WTC11 (cell line): Measurements from ENCODE around the gene GRIK2. TPM values are rescaled to one million over a fixed set of nuclear protein-coding genes. Genes with fewer than 3 reads are reported as not detected.
"Not testable (repeated sequence)": the region's sequence is repeated elsewhere in the genome, so short reads cannot be mapped to it uniquely, and the experiment has no call there.

ENCODE experiments used
- ATAC-seq: fragments of 200-7000 bp; cut with Tn5 transposase; 2 replicates; pipeline ENCODE4 v1.10.0; 2021; ENCODE audit warnings: mild to moderate bottlenecking, moderate library complexity
- CTCF ChIA-PET: fragments of 300-600 bp; sonication (Branson Sonifier 250); formaldehyde crosslinking; loops from one replicate; lab custom pipeline; 2021; ENCODE audit warnings: antibody characterized with exemption; lab: Charles Lee
- POLR2A ChIA-PET: fragments of 350-600 bp; sonication (Branson Sonifier 250); formaldehyde crosslinking; loops from one replicate; lab custom pipeline; 2021; ENCODE audit warnings: antibody characterized with exemption; lab: Charles Lee
- DNase-seq: peaks from one replicate; pipeline ENCODE4 v3.0.0; 2021; ENCODE audit warnings: low spot score
- H3K27ac Mint-ChIP-seq: 2 replicates; pipeline ENCODE4 v1.8.0; 2021; ENCODE audit warnings: mixed read lengths
- H3K27me3 Mint-ChIP-seq: 2 replicates; pipeline ENCODE4 v1.8.0; 2021; ENCODE audit warnings: low read depth, mild to moderate bottlenecking, moderate library complexity, mixed read lengths
- H3K36me3 Mint-ChIP-seq: 2 replicates; pipeline ENCODE4 v1.8.0; 2021; ENCODE audit warnings: mixed read lengths
- H3K4me1 Mint-ChIP-seq: 2 replicates; pipeline ENCODE4 v1.8.0; 2022; ENCODE audit warnings: mixed read lengths
- H3K4me3 Mint-ChIP-seq: 2 replicates; pipeline ENCODE4 v1.8.0; 2021; ENCODE audit warnings: mild to moderate bottlenecking, moderate library complexity, mixed read lengths
- H3K9me3 Mint-ChIP-seq: 2 replicates; pipeline ENCODE4 v1.8.0; 2021; ENCODE audit warnings: mixed read lengths
- ATF2 ChIP-seq: sonication (generic); formaldehyde crosslinking; IDR thresholded peaks from 2 replicates; pipeline ENCODE4 v1.8.1; 2022; ENCODE audit warnings: low read depth, missing genetic modification reagents, borderline replicate concordance
- E2F5 ChIP-seq: sonication (generic); formaldehyde crosslinking; IDR thresholded peaks from 2 replicates; pipeline ENCODE4 v1.8.1; 2022; ENCODE audit warnings: mild to moderate bottlenecking, moderate library complexity, missing genetic modification reagents
- FOXJ3 ChIP-seq: sonication (generic); formaldehyde crosslinking; IDR thresholded peaks from 2 replicates; pipeline ENCODE4 v1.9.0; 2021; ENCODE audit warnings: missing genetic modification reagents, mild to moderate bottlenecking, borderline replicate concordance
- GABPB1 ChIP-seq: sonication (generic); formaldehyde crosslinking; IDR thresholded peaks from 2 replicates; pipeline ENCODE4 v1.8.1; 2023; ENCODE audit warnings: mild to moderate bottlenecking, missing genetic modification reagents
- HMGA2 ChIP-seq: fragments of 250-450 bp; sonication (Bioruptor Pico); IDR thresholded peaks from 2 replicates; pipeline ENCODE4 v1.4.0; 2021; ENCODE audit warnings: mild to moderate bottlenecking, moderate library complexity
- MAX ChIP-seq: sonication (generic); formaldehyde crosslinking; IDR thresholded peaks from 2 replicates; pipeline ENCODE4 v1.8.0; 2022; ENCODE audit warnings: mild to moderate bottlenecking, missing genetic modification reagents
- MXD4 ChIP-seq: fragments of 250-450 bp; sonication (Bioruptor Pico); IDR thresholded peaks from 2 replicates; pipeline ENCODE4 v1.8.0; 2021; ENCODE audit warnings: mild to moderate bottlenecking, moderate library complexity, borderline replicate concordance
- SP1 ChIP-seq: sonication (generic); formaldehyde crosslinking; conservative IDR thresholded peaks from 2 replicates; pipeline ENCODE4 v1.8.1; 2022; ENCODE audit warnings: missing genetic modification reagents
- TCF7 ChIP-seq: sonication (generic); formaldehyde crosslinking; IDR thresholded peaks from 2 replicates; pipeline ENCODE4 v1.8.0; 2022; ENCODE audit warnings: mild to moderate bottlenecking, low read depth, missing genetic modification reagents, moderate library complexity
- TEAD1 ChIP-seq: sonication (generic); formaldehyde crosslinking; IDR thresholded peaks from 2 replicates; pipeline ENCODE4 v1.8.0; 2022; ENCODE audit warnings: mild to moderate bottlenecking, missing genetic modification reagents
- TEAD4 ChIP-seq: sonication (generic); formaldehyde crosslinking; IDR thresholded peaks from 2 replicates; pipeline ENCODE4 v1.8.0; 2022; ENCODE audit warnings: mild to moderate bottlenecking, missing genetic modification reagents
- ZNF121 ChIP-seq: sonication (generic); formaldehyde crosslinking; IDR thresholded peaks from 2 replicates; pipeline ENCODE4 v1.8.0; 2023; ENCODE audit warnings: missing genetic modification reagents
- ZNF317 ChIP-seq: sonication (generic); formaldehyde crosslinking; IDR thresholded peaks from 2 replicates; pipeline ENCODE4 v1.8.1; 2023; ENCODE audit warnings: low read depth, mild to moderate bottlenecking, moderate library complexity, missing genetic modification reagents, borderline replicate concordance
- ZNF396 ChIP-seq: fragments of 250-450 bp; sonication (Bioruptor Pico); IDR thresholded peaks from 2 replicates; pipeline ENCODE4 v1.8.0; 2021; ENCODE audit warnings: mild to moderate bottlenecking, moderate library complexity, borderline replicate concordance
- ZNF416 ChIP-seq: fragments of 250-450 bp; sonication (Bioruptor Pico); IDR thresholded peaks from 2 replicates; pipeline ENCODE4 v1.9.0; 2021; ENCODE audit warnings: mild to moderate bottlenecking, inconsistent platforms
- total RNA-seq: library from RNA; stranded (reverse); gene quantifications from 3 replicates; pipeline ENCODE4 v1.2.3, GENCODE V29; 2021
- TF ChIP-seq, protein P1 (sequence below): sonication (generic); formaldehyde crosslinking; conservative IDR thresholded peaks from 2 replicates; pipeline ENCODE4 v1.8.1; 2023; ENCODE audit warnings: mild to moderate bottlenecking, low read depth, missing genetic modification reagents, moderate library complexity
- TF ChIP-seq, protein P2 (sequence below): sonication (generic); formaldehyde crosslinking; IDR thresholded peaks from 2 replicates; pipeline ENCODE4 v1.8.0; 2022; ENCODE audit warnings: mild to moderate bottlenecking, missing genetic modification reagents
- TF ChIP-seq, protein P3 (sequence below): fragments of 200-600 bp; IDR thresholded peaks from 2 replicates; pipeline ENCODE4 v1.8.0; 2022; ENCODE audit warnings: antibody characterized with exemption
- TF ChIP-seq, protein P4 (sequence below): sonication (generic); formaldehyde crosslinking; IDR thresholded peaks from 2 replicates; pipeline ENCODE4 v1.8.0; 2022; ENCODE audit warnings: mild to moderate bottlenecking, missing genetic modification reagents

The GRIK2 gene
- total RNA-seq, 1 experiment from 2014 or later, result 2.7 TPM

- TF ChIP-seq SP1 (CRISPR knock-in tag), result no peak
- no peak for TF ChIP-seq MXD4 (CRISPR knock-in tag)
- no peak for TF ChIP-seq GABPB1 (CRISPR knock-in tag)
- no peak for TF ChIP-seq ZNF416 (CRISPR knock-in tag)
- TF ChIP-seq, protein P1, sequence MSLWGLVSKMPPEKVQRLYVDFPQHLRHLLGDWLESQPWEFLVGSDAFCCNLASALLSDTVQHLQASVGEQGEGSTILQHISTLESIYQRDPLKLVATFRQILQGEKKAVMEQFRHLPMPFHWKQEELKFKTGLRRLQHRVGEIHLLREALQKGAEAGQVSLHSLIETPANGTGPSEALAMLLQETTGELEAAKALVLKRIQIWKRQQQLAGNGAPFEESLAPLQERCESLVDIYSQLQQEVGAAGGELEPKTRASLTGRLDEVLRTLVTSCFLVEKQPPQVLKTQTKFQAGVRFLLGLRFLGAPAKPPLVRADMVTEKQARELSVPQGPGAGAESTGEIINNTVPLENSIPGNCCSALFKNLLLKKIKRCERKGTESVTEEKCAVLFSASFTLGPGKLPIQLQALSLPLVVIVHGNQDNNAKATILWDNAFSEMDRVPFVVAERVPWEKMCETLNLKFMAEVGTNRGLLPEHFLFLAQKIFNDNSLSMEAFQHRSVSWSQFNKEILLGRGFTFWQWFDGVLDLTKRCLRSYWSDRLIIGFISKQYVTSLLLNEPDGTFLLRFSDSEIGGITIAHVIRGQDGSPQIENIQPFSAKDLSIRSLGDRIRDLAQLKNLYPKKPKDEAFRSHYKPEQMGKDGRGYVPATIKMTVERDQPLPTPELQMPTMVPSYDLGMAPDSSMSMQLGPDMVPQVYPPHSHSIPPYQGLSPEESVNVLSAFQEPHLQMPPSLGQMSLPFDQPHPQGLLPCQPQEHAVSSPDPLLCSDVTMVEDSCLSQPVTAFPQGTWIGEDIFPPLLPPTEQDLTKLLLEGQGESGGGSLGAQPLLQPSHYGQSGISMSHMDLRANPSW (CRISPR knock-in tag), result no peak
- TF ChIP-seq MAX, result no peak
- no peak for TF ChIP-seq ATF2
- no peak for TF ChIP-seq HMGA2 (CRISPR knock-in tag)
Observed at GRCh38 chr6:102085257-102085656, 691.7 kb downstream of the GRIK2 start (continued).

GRCh38 chr6:102088160-102088559 is 694.7 kb downstream of the GRIK2 start:
- peaks cover 24% of the 10 kb centered on the region for H3K9me3 Mint-ChIP-seq
- H3K27me3 Mint-ChIP-seq, POLR2A ChIA-PET, H3K4me1 Mint-ChIP-seq, H3K27ac Mint-ChIP-seq, ATAC-seq, DNase-seq, H3K4me3 Mint-ChIP-seq, CTCF ChIA-PET: not testable (repeated sequence)
- H3K36me3 Mint-ChIP-seq, result peaks cover 20% of the 10 kb centered on the region

DNA sequence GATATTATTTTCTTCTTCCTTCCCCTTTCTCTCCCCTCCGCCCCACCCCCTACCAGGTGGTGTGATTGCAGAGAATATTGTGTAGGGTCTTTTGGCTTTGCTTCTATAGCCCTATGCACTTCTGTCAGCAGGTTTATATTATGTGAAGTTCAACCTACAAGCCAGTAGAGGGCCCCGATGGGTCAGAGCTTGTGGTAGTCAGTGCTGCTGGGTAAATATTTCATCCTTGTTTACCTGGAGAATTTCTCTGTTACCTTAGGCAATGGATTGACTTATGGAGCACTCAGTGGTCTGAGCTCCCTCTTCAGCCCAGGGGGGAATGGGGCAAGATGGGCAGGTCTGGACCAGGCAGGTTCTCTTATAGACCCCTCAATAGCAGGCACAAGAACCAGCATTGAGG is 720.9 kb downstream of the GRIK2 start:
- H3K27ac Mint-ChIP-seq, result no peak overlapping the region
- no peaks in the 10 kb centered on the region for H3K27me3 Mint-ChIP-seq

GRCh38 chr6:102115911-102116310 is 722.4 kb downstream of the GRIK2 start:
- POLR2A ChIA-PET, result no interaction called here
- no peak for TF ChIP-seq MXD4 (CRISPR knock-in tag)
- TF ChIP-seq, protein P2, sequence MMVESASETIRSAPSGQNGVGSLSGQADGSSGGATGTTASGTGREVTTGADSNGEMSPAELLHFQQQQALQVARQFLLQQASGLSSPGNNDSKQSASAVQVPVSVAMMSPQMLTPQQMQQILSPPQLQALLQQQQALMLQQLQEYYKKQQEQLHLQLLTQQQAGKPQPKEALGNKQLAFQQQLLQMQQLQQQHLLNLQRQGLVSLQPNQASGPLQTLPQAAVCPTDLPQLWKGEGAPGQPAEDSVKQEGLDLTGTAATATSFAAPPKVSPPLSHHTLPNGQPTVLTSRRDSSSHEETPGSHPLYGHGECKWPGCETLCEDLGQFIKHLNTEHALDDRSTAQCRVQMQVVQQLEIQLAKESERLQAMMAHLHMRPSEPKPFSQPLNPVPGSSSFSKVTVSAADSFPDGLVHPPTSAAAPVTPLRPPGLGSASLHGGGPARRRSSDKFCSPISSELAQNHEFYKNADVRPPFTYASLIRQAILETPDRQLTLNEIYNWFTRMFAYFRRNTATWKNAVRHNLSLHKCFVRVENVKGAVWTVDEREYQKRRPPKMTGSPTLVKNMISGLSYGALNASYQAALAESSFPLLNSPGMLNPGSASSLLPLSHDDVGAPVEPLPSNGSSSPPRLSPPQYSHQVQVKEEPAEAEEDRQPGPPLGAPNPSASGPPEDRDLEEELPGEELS (CRISPR knock-in tag), result no peak
- no peak for TF ChIP-seq FOXJ3 (CRISPR knock-in tag)
- no peak for TF ChIP-seq ZNF121 (CRISPR knock-in tag)
- TF ChIP-seq ZNF396 (CRISPR knock-in tag), result no peak
- TF ChIP-seq TCF7 (CRISPR knock-in tag), result no peak
- no peak for TF ChIP-seq ZNF317 (CRISPR knock-in tag)
- no peak for TF ChIP-seq ZNF416 (CRISPR knock-in tag)
- TF ChIP-seq TEAD4 (CRISPR knock-in tag), result no peak
- TF ChIP-seq TEAD1 (CRISPR knock-in tag), result no peak
- no peak for TF ChIP-seq E2F5

More for the DNA sequence above, 720.9 kb downstream of the GRIK2 start:
- no peaks in the 10 kb centered on the region for H3K4me1 Mint-ChIP-seq
- peaks cover 9% of the 10 kb centered on the region; the same call in 1 of the 2 replicates for H3K9me3 Mint-ChIP-seq
- TF ChIP-seq, protein P3, sequence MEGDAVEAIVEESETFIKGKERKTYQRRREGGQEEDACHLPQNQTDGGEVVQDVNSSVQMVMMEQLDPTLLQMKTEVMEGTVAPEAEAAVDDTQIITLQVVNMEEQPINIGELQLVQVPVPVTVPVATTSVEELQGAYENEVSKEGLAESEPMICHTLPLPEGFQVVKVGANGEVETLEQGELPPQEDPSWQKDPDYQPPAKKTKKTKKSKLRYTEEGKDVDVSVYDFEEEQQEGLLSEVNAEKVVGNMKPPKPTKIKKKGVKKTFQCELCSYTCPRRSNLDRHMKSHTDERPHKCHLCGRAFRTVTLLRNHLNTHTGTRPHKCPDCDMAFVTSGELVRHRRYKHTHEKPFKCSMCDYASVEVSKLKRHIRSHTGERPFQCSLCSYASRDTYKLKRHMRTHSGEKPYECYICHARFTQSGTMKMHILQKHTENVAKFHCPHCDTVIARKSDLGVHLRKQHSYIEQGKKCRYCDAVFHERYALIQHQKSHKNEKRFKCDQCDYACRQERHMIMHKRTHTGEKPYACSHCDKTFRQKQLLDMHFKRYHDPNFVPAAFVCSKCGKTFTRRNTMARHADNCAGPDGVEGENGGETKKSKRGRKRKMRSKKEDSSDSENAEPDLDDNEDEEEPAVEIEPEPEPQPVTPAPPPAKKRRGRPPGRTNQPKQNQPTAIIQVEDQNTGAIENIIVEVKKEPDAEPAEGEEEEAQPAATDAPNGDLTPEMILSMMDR, result peak; percentile 66
- TF ChIP-seq, protein P4, sequence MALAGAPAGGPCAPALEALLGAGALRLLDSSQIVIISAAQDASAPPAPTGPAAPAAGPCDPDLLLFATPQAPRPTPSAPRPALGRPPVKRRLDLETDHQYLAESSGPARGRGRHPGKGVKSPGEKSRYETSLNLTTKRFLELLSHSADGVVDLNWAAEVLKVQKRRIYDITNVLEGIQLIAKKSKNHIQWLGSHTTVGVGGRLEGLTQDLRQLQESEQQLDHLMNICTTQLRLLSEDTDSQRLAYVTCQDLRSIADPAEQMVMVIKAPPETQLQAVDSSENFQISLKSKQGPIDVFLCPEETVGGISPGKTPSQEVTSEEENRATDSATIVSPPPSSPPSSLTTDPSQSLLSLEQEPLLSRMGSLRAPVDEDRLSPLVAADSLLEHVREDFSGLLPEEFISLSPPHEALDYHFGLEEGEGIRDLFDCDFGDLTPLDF (CRISPR knock-in tag), result no peak
- peak; percentile 23 for DNase-seq
- ChIA-PET POLR2A (no interaction called here), CTCF (interaction anchor here (1.0 kb wide), 4 partner anchors 13 to 153 kb away, joined by 3 read pairs; no protein-coding TSS in a partner anchor)
- peak; percentile 99 for ATAC-seq
- H3K36me3 Mint-ChIP-seq, result no peaks in the 10 kb centered on the region
- H3K4me3 Mint-ChIP-seq, result no peak overlapping the region

More at GRCh38 chr6:102115911-102116310, 722.4 kb downstream of the GRIK2 start:
- Mint-ChIP-seq H3K9me3 (peaks cover 9% of the 10 kb centered on the region; the same call in 1 of the 2 replicates), H3K4me1 (no peaks in the 10 kb centered on the region), H3K27me3 (no peaks in the 10 kb centered on the region), H3K4me3 (no peak overlapping the region), H3K36me3 (no peaks in the 10 kb centered on the region), H3K27ac (no peak overlapping the region)
- DNase-seq (no peak), ATAC-seq (no peak)
- CTCF ChIA-PET, result no interaction called here
